HS-5 (cell line): Measurements from ENCODE around the gene OR5H15.
"Not testable (repeated sequence)": the region's sequence is repeated elsewhere in the genome, so short reads cannot be mapped to it uniquely, and the experiment has no call there.

Experiments
- DNase-seq: peaks from one replicate; pipeline ENCODE4 v3.0.0-alpha.2; 2012; ENCODE audit warnings: low read depth

Gene OR5H15

GRCh38 chr3:98166396-98166795 is at the start of gene OR5H15:
Gene OR5H15, plus strand, starts transcription at chr3:98166696. Its CDS starts 2,004 bp downstream, at chr3:98168700.
- no peak for DNase-seq

- no peak for DNase-seq
Measured at GRCh38 chr3:98130421-98130820, 36.1 kb upstream of the OR5H15 start, which contains the start of gene OR5H1. Gene OR5H1, plus strand, starts transcription at chr3:98130721. Its CDS starts 1,977 bp downstream, at chr3:98132698.

- DNase-seq, result no peak
Measured at GRCh38 chr3:98136631-98137030, 29.9 kb upstream of the OR5H15 start.

GRCh38 chr3:98137826-98138557 is 28.5 kb upstream of the OR5H15 start:
- not testable (repeated sequence) for DNase-seq

- DNase-seq, result no peak
Measured at GRCh38 chr3:98140531-98140930, 26.0 kb upstream of the OR5H15 start.

- DNase-seq, result no peak
Measured at GRCh38 chr3:98147179-98147578, 19.3 kb upstream of the OR5H15 start, which contains the start of gene OR5H14. Gene OR5H14, plus strand, starts transcription at chr3:98147479. Its CDS starts 1,907 bp downstream, at chr3:98149386.

- no peak for DNase-seq
Measured at GRCh38 chr3:98148751-98149150, 17.7 kb upstream of the OR5H15 start.

- DNase-seq, result not testable (repeated sequence)
Measured at GRCh38 chr3:98149456-98149855, 17.0 kb upstream of the OR5H15 start.

GRCh38 chr3:98151241-98151640 is 15.3 kb upstream of the OR5H15 start:
- DNase-seq, result peak; percentile 74

- no peak for DNase-seq
Measured at GRCh38 chr3:98171071-98171470, 4.6 kb downstream of the OR5H15 start.

GRCh38 chr3:98172621-98173020 is 6.1 kb downstream of the OR5H15 start:
- DNase-seq, result no peak

- no peak for DNase-seq
Measured at GRCh38 chr3:98180319-98180890, 13.9 kb downstream of the OR5H15 start.

GRCh38 chr3:98182196-98182595 is 15.7 kb downstream of the OR5H15 start:
- no peak for DNase-seq

GRCh38 chr3:98185180-98185579 is 18.7 kb downstream of the OR5H15 start:
- DNase-seq, result peak; percentile 8

- no peak for DNase-seq
Measured at GRCh38 chr3:98188545-98188944, 22.0 kb downstream of the OR5H15 start.

- not testable (repeated sequence) for DNase-seq
Measured at GRCh38 chr3:98190911-98191310, 24.4 kb downstream of the OR5H15 start.

- not testable (repeated sequence) for DNase-seq
Measured at GRCh38 chr3:98196293-98196692, 29.8 kb downstream of the OR5H15 start.

GRCh38 chr3:98199020-98199419 is 32.5 kb downstream of the OR5H15 start:
- no peak for DNase-seq

GRCh38 chr3:98209244-98209643 is 42.7 kb downstream of the OR5H15 start:
- no peak for DNase-seq

- no peak for DNase-seq
Measured at GRCh38 chr3:98213276-98213675, 46.8 kb downstream of the OR5H15 start.

GRCh38 chr3:98215051-98215450 is 48.6 kb downstream of the OR5H15 start:
- DNase-seq, result no peak
